IgD-negative memory B cell (primary cell): ENCODE measurements around the gene COQ7. TPM values are rescaled to one million over a fixed set of nuclear protein-coding genes. Genes with fewer than 3 reads are reported as not detected.

Experiments used
- H3K27ac Mint-ChIP-seq, 3 donors: one replicate each; pipeline ENCODE4 v1.8.0; 2020 to 2022; ENCODE audit warnings: mild to moderate bottlenecking in 3 of 3, mixed read lengths in 3 of 3, moderate library complexity in 1 of 3
- H3K27me3 Mint-ChIP-seq: one replicate; pipeline ENCODE4 v1.8.0; 2021; ENCODE audit warnings: mixed read lengths
- H3K36me3 Mint-ChIP-seq: one replicate; pipeline ENCODE4 v1.8.0; 2020; ENCODE audit warnings: mild to moderate bottlenecking, mixed read lengths
- H3K4me1 Mint-ChIP-seq, 3 donors: one replicate each; pipeline ENCODE4 v1.8.0; 2020 to 2022; ENCODE audit warnings: mixed read lengths in 3 of 3, mild to moderate bottlenecking in 1 of 3
- H3K4me3 Mint-ChIP-seq, 4 donors: one replicate each; pipeline ENCODE4 v1.8.0; 2020 to 2022; ENCODE audit warnings: mild to moderate bottlenecking in 4 of 4, mixed read lengths in 4 of 4, moderate library complexity in 3 of 4
- H3K9me3 Mint-ChIP-seq, 3 donors: one replicate each; pipeline ENCODE4 v1.8.0; 2020 to 2021; ENCODE audit warnings: mixed read lengths in 3 of 3, mild to moderate bottlenecking in 1 of 3
- polyA plus RNA-seq: library from polyadenylated mRNA; unstranded; fragments of 300-500 nt; fragmentation: Illumina TruSeq; gene quantifications from one replicate; pipeline ENCODE4 v1.2.3, GENCODE V29; 2021

The COQ7 gene
- polyA plus RNA-seq, 1 donor from 2014 or later: 15.4 TPM

GRCh38 chr16:19073344-19073743 lies 5.9 kb downstream of the COQ7 start:
- Mint-ChIP-seq H3K27me3 (no peaks in the 10 kb centered on the region), H3K27ac (peak overlapping the region in 2 of 3 donors; percentile 50 to 53), H3K36me3 (peaks cover 12% of the 10 kb centered on the region), H3K4me1 (peaks cover 0 to 4% (median 3%) of the 10 kb centered on the region in 3 donors), H3K4me3 (peak overlapping the region in 1 of 4 donors; percentile 54), H3K9me3 (no peaks in the 10 kb centered on the region)

- no peaks in the 10 kb centered on the region for H3K9me3 Mint-ChIP-seq
- peaks cover 12% of the 10 kb centered on the region for H3K36me3 Mint-ChIP-seq
- H3K27ac Mint-ChIP-seq: peak overlapping the region in 1 of 3 donors; percentile 53
- H3K4me3 Mint-ChIP-seq: peak overlapping the region in 1 of 4 donors; percentile 54
- H3K4me1 Mint-ChIP-seq: peaks cover 0 to 3% (median 3%) of the 10 kb centered on the region in 3 donors
- H3K27me3 Mint-ChIP-seq: no peaks in the 10 kb centered on the region
Measured at GRCh38 chr16:19073863-19074262, 6.4 kb downstream of the COQ7 start.

DNA sequence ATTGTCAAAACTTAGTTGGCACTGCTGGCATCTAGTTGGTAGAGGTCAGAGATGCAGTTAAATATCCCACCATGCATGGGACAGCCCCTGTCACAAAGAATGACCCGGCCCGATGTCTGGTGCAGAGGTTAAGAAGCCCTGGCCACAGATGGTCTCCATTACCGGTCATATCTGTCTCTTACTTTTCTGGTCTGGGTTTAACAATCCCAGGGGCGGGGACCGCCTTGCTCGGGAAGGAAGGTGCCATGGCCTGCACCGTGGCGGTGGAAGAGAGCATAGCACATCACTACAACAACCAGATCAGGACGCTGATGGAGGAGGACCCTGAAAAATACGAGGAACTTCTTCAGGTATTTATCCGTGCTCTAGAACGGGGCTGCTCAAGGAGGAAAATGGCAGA lies 8.1 kb downstream of the COQ7 start:
- peak overlapping the region in 1 of 4 donors; percentile 2 for H3K4me3 Mint-ChIP-seq
- H3K9me3 Mint-ChIP-seq: no peaks in the 10 kb centered on the region
- no peaks in the 10 kb centered on the region for H3K27me3 Mint-ChIP-seq
- peak overlapping the region in 1 of 3 donors; percentile 18 for H3K27ac Mint-ChIP-seq
- H3K4me1 Mint-ChIP-seq: peaks cover 0 to 3% (median 0%) of the 10 kb centered on the region in 3 donors
- peaks cover 15% of the 10 kb centered on the region for H3K36me3 Mint-ChIP-seq

- no peak overlapping the region for H3K27ac Mint-ChIP-seq
Measured at GRCh38 chr16:19077879-19078278, 10.5 kb downstream of the COQ7 start.

GRCh38 chr16:19083670-19084069 lies 16.3 kb downstream of the COQ7 start:
- Mint-ChIP-seq H3K36me3 (peaks cover 7% of the 10 kb centered on the region), H3K4me3 (no peak overlapping the region), H3K27me3 (peaks cover 4% of the 10 kb centered on the region), H3K27ac (no peak overlapping the region), H3K9me3 (no peaks in the 10 kb centered on the region), H3K4me1 (peaks cover 0 to 2% (median 1%) of the 10 kb centered on the region in 3 donors)

More at GRCh38 chr16:19077879-19078278, 10.5 kb downstream of the COQ7 start:
- Mint-ChIP-seq H3K27me3 (no peaks in the 10 kb centered on the region), H3K36me3 (peaks cover 13% of the 10 kb centered on the region), H3K4me1 (no peaks in the 10 kb centered on the region), H3K9me3 (no peaks in the 10 kb centered on the region), H3K4me3 (no peak overlapping the region)

GRCh38 chr16:19084139-19084538 lies 16.7 kb downstream of the COQ7 start:
- no peak overlapping the region for H3K27ac Mint-ChIP-seq
- peaks cover 0 to 2% (median 1%) of the 10 kb centered on the region in 3 donors for H3K4me1 Mint-ChIP-seq

GRCh38 chr16:19084879-19085278 lies 17.5 kb downstream of the COQ7 start:
- Mint-ChIP-seq H3K4me1 (peaks cover 0 to 2% (median 1%) of the 10 kb centered on the region in 3 donors), H3K4me3 (peak overlapping the region in 1 of 4 donors; percentile 18), H3K9me3 (no peaks in the 10 kb centered on the region), H3K36me3 (peaks cover 4% of the 10 kb centered on the region), H3K27me3 (peaks cover 4% of the 10 kb centered on the region), H3K27ac (no peak overlapping the region)

More at GRCh38 chr16:19084139-19084538, 16.7 kb downstream of the COQ7 start:
- Mint-ChIP-seq H3K4me3 (no peak overlapping the region), H3K27me3 (peaks cover 4% of the 10 kb centered on the region), H3K36me3 (peaks cover 7% of the 10 kb centered on the region), H3K9me3 (no peaks in the 10 kb centered on the region)

DNA sequence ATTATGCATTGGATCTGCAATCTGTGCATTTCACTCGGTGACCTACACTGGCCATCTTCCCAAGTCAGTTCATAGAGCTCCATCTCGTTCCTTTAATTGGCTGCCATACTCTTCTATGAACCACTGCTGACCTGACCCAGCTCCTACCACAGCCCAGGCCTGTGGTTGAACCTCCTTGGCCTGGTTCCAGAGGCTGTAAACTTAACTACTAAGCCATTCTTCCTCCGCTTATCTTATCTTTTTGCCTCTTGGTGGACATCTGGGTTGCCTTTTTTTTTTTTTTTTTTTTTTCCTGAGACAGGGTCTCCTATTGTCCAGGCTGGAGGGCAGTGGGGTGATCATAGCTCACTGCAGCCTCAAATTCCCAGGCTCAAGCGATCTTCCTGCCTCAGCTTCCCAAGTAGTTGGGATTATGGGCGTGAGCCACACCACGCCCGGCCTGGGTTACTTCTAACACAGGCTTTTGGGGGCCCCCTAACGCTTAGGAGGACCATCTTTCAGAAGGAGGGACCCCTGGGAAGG lies 18.3 kb downstream of the COQ7 start:
- Mint-ChIP-seq H3K9me3 (no peaks in the 10 kb centered on the region), H3K4me1 (peaks cover 0 to 2% (median 1%) of the 10 kb centered on the region in 3 donors), H3K4me3 (peak overlapping the region in 1 of 4 donors; percentile 68)

GRCh38 chr16:19086322-19087199 lies 19.1 kb downstream of the COQ7 start:
- H3K27ac Mint-ChIP-seq: peak overlapping the region in 1 of 3 donors; percentile 53
- peaks cover 4% of the 10 kb centered on the region for H3K27me3 Mint-ChIP-seq
- peaks cover under 1 to 1% (median 1%) of the 10 kb centered on the region in 3 donors for H3K9me3 Mint-ChIP-seq
- peaks cover 4% of the 10 kb centered on the region for H3K36me3 Mint-ChIP-seq
- H3K4me3 Mint-ChIP-seq: peak overlapping the region; percentile 29 to 79 (median 60)
- H3K4me1 Mint-ChIP-seq: peaks cover 0 to 2% (median 1%) of the 10 kb centered on the region in 3 donors

More for the DNA sequence above, 18.3 kb downstream of the COQ7 start:
- no peak overlapping the region for H3K27ac Mint-ChIP-seq
- H3K27me3 Mint-ChIP-seq: peaks cover 4% of the 10 kb centered on the region
- peaks cover 4% of the 10 kb centered on the region for H3K36me3 Mint-ChIP-seq

DNA sequence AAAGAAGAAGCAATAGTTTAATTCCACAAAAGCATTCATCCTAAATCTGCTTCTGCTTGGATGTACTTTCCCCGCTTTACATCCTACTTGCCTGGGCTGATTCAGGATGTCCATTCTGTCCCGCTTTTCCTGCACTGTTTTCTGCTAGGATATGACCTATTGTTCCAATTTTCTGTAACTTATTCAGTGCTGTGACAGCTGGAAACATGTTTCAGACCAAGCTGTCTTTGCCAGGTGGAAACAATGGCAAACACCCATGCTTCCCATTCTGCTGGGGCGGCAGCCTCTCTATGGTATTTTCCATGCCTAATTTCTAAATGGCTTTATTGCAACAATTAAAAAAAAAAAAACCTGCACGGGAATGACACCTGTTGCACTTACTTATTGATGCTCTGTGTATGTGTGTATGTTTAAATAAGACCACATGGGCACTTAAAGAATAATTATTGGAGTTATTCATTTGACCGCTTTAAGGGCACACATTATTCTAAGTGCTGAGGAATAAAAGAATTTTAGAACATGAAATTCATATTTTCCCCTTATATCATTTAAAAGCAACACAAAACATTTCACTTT lies 21.0 kb downstream of the COQ7 start:
- no peaks in the 10 kb centered on the region for H3K36me3 Mint-ChIP-seq
- H3K4me1 Mint-ChIP-seq: peaks cover 0 to 2% (median 1%) of the 10 kb centered on the region in 3 donors
- H3K27me3 Mint-ChIP-seq: peaks cover 4% of the 10 kb centered on the region
- peaks cover 2 to 4% (median 4%) of the 10 kb centered on the region in 3 donors for H3K9me3 Mint-ChIP-seq
- H3K4me3 Mint-ChIP-seq: no peak overlapping the region
- no peak overlapping the region for H3K27ac Mint-ChIP-seq

GRCh38 chr16:19089410-19089955 lies 22.1 kb downstream of the COQ7 start:
- peaks cover 4% of the 10 kb centered on the region for H3K27me3 Mint-ChIP-seq
- peaks cover 2 to 4% (median 4%) of the 10 kb centered on the region in 3 donors for H3K9me3 Mint-ChIP-seq
- no peak overlapping the region for H3K4me3 Mint-ChIP-seq
- no peak overlapping the region for H3K27ac Mint-ChIP-seq
- H3K36me3 Mint-ChIP-seq: no peaks in the 10 kb centered on the region
- peaks cover 0 to 2% (median 1%) of the 10 kb centered on the region in 3 donors for H3K4me1 Mint-ChIP-seq

DNA sequence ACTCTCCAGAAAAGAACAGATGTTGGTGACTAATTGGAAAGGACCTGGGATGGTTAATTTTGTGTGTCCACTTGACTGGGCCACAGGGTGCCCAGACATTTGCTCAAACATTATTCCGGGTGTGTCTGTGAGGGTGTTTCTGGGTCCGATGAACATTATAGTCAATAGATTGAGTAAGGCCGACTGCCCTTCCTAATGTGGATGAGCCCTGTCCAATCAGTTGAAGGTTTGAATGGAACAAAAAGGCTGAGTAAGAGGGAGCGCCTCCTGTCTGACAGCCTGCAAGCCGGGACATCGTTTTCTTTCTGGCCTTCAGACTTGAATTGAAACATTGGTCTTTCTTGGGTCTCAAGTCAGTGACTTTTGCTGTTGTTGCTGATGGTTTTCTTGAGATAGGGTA lies 23.5 kb downstream of the COQ7 start:
- peaks cover 5 to 8% (median 7%) of the 10 kb centered on the region in 3 donors for H3K4me1 Mint-ChIP-seq
- H3K36me3 Mint-ChIP-seq: no peaks in the 10 kb centered on the region
- peak overlapping the region in 1 of 3 donors; percentile 57 for H3K27ac Mint-ChIP-seq
- H3K27me3 Mint-ChIP-seq: peaks cover 3% of the 10 kb centered on the region
- H3K9me3 Mint-ChIP-seq: peaks cover 7 to 10% (median 7%) of the 10 kb centered on the region in 3 donors
- no peak overlapping the region for H3K4me3 Mint-ChIP-seq

GRCh38 chr16:19092653-19093410 lies 25.4 kb downstream of the COQ7 start:
- peaks cover 7 to 11% (median 7%) of the 10 kb centered on the region in 3 donors for H3K9me3 Mint-ChIP-seq
- peaks cover 7% of the 10 kb centered on the region in 3 donors for H3K4me1 Mint-ChIP-seq
- H3K27me3 Mint-ChIP-seq: no peaks in the 10 kb centered on the region
- peaks cover 1% of the 10 kb centered on the region for H3K36me3 Mint-ChIP-seq
- peak overlapping the region in 1 of 3 donors; percentile 82 for H3K27ac Mint-ChIP-seq
- H3K4me3 Mint-ChIP-seq: peak overlapping the region in 1 of 4 donors; percentile 12
